ENCODE results near the gene CMTR1. TPM values are rescaled to one million over a fixed set of nuclear protein-coding genes. Genes with fewer than 3 reads are reported as not detected.

The CMTR1 gene
- total and polyA plus RNA-seq, 2 of the 13 experiments (the other 11 are each of a cell fraction or from before 2014, with no cell fraction given): 19.7 to 55.2 TPM

DNA sequence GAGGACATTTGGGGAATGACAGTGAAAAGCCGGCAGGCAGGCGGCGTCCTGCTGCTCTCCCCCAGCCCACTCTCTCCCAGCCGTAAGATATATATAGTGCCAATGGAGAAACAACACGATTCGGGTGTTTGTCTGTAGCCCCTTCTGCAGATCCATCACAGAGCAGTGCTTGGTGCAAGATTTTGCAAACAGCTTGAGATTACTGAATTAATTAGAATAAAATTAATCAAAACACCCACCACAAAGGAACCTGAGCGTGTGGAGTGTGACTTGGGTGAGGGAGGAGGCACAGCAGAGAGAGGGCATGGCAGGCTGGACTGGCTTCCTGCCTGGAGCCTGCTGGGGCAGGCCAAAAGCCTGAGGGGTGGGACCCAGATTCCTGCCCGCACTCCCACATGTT, 95.5 kb downstream of the CMTR1 start:
- BruUV-seq (replicated peaks): no TSS peak
- in situ Hi-C loops (cut with HindIII; ENCODE audit: extremely low pct_ligation_motif_present, low pct_unique_long_range_greater_than_20kb): no loop called here
- CTCF ChIA-PET (ENCODE audit: low intra/inter-chr PET ratio, low total read pairs): no interaction called here
- POLR2A ChIA-PET: no interaction called here
- H3K9ac ChIP-seq (ENCODE audit: insufficient read depth, low read depth, low read length): no peak overlapping the region
- no peak for FAIRE-seq
- no peaks in the 10 kb centered on the region for H3K36me3 ChIP-seq (replicated peaks in 1 of 2; ENCODE audit: control insufficient read depth in 1 of 2, insufficient read depth in 2 of 2, low read length in 2 of 2)
- WGBS (ENCODE audit: low lambda C conversion rate): 67% methylated on average over 7 of the region's 8 CpGs
- TF ChIP-seq, protein P1, sequence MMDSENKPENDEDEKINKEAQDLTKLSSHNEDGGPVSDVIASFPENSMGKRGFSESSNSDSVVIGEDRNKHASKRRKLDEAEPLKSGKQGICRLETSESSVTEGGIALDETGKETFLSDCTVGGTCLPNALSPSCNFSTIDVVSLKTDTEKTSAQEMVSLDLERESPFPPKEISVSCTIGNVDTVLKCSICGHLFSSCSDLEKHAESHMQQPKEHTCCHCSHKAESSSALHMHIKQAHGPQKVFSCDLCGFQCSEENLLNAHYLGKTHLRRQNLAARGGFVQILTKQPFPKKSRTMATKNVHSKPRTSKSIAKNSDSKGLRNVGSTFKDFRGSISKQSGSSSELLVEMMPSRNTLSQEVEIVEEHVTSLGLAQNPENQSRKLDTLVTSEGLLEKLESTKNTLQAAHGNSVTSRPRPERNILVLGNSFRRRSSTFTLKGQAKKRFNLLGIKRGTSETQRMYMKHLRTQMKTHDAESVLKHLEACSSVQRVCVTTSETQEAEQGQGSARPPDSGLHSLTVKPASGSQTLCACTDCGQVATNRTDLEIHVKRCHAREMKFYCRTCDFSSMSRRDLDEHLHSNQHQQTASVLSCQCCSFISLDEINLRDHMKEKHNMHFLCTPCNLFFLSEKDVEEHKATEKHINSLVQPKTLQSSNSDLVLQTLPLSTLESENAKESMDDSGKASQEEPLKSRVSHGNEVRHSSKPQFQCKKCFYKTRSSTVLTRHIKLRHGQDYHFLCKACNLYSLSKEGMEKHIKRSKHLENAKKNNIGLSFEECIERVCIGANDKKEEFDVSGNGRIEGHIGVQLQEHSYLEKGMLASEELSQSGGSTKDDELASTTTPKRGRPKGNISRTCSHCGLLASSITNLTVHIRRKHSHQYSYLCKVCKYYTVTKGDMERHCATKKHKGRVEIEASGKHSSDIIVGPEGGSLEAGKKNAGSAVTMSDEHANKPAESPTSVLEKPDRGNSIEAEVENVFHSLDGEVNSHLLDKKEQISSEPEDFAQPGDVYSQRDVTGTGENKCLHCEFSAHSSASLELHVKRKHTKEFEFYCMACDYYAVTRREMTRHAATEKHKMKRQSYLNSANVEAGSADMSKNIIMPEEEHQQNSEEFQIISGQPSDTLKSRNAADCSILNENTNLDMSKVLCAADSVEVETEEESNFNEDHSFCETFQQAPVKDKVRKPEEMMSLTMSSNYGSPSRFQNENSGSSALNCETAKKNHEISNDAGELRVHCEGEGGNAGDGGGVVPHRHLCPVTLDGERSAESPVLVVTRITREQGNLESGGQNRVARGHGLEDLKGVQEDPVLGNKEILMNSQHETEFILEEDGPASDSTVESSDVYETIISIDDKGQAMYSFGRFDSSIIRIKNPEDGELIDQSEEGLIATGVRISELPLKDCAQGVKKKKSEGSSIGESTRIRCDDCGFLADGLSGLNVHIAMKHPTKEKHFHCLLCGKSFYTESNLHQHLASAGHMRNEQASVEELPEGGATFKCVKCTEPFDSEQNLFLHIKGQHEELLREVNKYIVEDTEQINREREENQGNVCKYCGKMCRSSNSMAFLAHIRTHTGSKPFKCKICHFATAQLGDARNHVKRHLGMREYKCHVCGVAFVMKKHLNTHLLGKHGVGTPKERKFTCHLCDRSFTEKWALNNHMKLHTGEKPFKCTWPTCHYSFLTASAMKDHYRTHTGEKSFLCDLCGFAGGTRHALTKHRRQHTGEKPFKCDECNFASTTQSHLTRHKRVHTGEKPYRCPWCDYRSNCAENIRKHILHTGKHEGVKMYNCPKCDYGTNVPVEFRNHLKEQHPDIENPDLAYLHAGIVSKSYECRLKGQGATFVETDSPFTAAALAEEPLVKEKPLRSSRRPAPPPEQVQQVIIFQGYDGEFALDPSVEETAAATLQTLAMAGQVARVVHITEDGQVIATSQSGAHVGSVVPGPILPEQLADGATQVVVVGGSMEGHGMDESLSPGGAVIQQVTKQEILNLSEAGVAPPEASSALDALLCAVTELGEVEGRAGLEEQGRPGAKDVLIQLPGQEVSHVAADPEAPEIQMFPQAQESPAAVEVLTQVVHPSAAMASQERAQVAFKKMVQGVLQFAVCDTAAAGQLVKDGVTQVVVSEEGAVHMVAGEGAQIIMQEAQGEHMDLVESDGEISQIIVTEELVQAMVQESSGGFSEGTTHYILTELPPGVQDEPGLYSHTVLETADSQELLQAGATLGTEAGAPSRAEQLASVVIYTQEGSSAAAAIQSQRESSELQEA (CRISPR knock-in tag; IDR thresholded peaks at IDR 0.05; ENCODE audit: not compliant biosample characterization): no peak
- no peak for TF ChIP-seq ARNT2 (CRISPR knock-in tag; IDR thresholded peaks at IDR 0.05; ENCODE audit: low read depth)
- no peak for TF ChIP-seq ZNF616 (CRISPR knock-in tag; IDR thresholded peaks at IDR 0.05; ENCODE audit: low read depth)
- no peak for TF ChIP-seq ZNF10 (CRISPR knock-in tag; IDR thresholded peaks at IDR 0.05; ENCODE audit: borderline replicate concordance, low read depth)
- no peak for TF ChIP-seq ZSCAN30 (CRISPR knock-in tag; IDR thresholded peaks at IDR 0.05)
- TF ChIP-seq ZNF333 (CRISPR knock-in tag; IDR thresholded peaks at IDR 0.05; ENCODE audit: borderline replicate concordance): no peak
- TF ChIP-seq, protein P2, sequence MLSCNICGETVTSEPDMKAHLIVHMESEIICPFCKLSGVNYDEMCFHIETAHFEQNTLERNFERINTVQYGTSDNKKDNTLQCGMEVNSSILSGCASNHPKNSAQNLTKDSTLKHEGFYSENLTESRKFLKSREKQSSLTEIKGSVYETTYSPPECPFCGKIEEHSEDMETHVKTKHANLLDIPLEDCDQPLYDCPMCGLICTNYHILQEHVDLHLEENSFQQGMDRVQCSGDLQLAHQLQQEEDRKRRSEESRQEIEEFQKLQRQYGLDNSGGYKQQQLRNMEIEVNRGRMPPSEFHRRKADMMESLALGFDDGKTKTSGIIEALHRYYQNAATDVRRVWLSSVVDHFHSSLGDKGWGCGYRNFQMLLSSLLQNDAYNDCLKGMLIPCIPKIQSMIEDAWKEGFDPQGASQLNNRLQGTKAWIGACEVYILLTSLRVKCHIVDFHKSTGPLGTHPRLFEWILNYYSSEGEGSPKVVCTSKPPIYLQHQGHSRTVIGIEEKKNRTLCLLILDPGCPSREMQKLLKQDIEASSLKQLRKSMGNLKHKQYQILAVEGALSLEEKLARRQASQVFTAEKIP (CRISPR knock-in tag; IDR thresholded peaks at IDR 0.05; ENCODE audit: borderline replicate concordance): no peak
- TF ChIP-seq ADNP (CRISPR knock-in tag; IDR thresholded peaks at IDR 0.05): no peak
- intact Hi-C loops (cut with micrococcal nuclease; ENCODE audit: unreplicated experiment): no loop called here
- no peaks in the 10 kb centered on the region for H3K79me2 ChIP-seq (ENCODE audit: insufficient read depth, low read length)
- H3K4me1 ChIP-seq (ENCODE audit: insufficient read depth, low read length): no peaks in the 10 kb centered on the region
- H2AFZ ChIP-seq (ENCODE audit: low read length): no peak overlapping the region
- no peaks in the 10 kb centered on the region; the same call in 1 of the 2 replicates for H4K20me1 ChIP-seq (ENCODE audit: insufficient read depth, low read length)
- H3K27ac ChIP-seq (ENCODE audit: extremely low read length, insufficient read depth, low read length): no peak overlapping the region
- H3K9me3 ChIP-seq (ENCODE audit: low read length): no peaks in the 10 kb centered on the region
- ATAC-seq: no peak
- H3K27me3 ChIP-seq (ENCODE audit: control insufficient read depth in 1 of 2, insufficient read depth in 2 of 2, low read length in 2 of 2): 0 out of 5 replicates have a peak, but pooled peaks cover 0 to 7% of the 10 kb centered on the region in 2 experiments
- no peak for DNase-seq (ENCODE audit: low spot score)
- H3K4me2 ChIP-seq (ENCODE audit: low read depth, low read length): no peak overlapping the region
- no peak overlapping the region for H3K4me3 ChIP-seq (replicated peaks in 1 of 3; ENCODE audit: insufficient read depth in 1 of 3, low read depth in 2 of 3, low read length in 3 of 3)

All from HepG2 (cell line).